ENCODE data around the gene ERC2.
"Not testable (repeated sequence)": the region's sequence is repeated elsewhere in the genome, so short reads cannot be mapped to it uniquely, and the experiment has no call there.

Gene ERC2

DNA sequence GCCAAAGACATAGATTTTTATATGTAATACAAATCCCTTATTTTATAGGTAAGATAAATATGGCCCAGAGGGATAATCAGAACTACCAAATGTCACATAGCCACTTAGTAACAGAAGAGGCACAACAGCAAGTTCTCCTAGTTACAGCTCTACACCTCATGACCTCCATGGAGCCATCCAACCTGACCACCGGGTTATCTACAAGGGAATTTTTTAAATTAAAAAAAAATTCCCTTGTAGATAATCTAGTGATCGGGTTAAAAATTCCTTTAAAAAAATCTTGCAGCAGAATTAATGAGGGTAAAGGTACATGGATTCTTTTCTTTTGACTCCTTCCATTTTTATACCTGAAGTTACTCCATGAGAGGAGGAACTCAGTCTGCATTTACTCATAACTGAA is 615.9 kb downstream of the ERC2 start:
- H3K27me3 Mint-ChIP-seq: no peaks in the 10 kb centered on the region
- no peaks in the 10 kb centered on the region for H3K36me3 Mint-ChIP-seq
- H3K27ac Mint-ChIP-seq: no peak overlapping the region
- H3K9me3 Mint-ChIP-seq: no peaks in the 10 kb centered on the region
- H3K4me3 Mint-ChIP-seq: no peak overlapping the region
- H3K4me1 Mint-ChIP-seq: no peaks in the 10 kb centered on the region

DNA sequence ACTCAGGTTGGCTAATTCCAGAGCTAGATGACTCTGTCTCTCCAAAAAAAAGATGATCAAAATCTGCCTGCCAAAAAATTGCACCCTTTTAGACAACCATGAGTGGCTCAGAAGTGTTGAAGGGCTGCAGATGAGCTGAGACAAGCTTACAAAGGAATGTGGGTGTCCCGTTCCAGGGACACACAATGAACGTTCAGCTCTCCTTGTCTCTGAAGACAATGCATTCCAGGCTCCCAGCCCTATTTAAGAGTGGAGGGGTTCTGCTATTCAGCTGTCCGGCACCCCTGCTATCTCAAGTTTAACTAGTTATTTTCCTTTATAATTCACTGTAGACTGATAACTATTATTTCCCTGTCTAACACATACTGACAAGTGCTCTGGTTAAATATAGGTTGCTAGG is 626.1 kb downstream of the ERC2 start:
- no peak overlapping the region for H3K27ac Mint-ChIP-seq
- H3K36me3 Mint-ChIP-seq: no peaks in the 10 kb centered on the region
- no peak overlapping the region for H3K4me3 Mint-ChIP-seq
- H3K9me3 Mint-ChIP-seq: peaks cover 27% of the 10 kb centered on the region
- no peaks in the 10 kb centered on the region for H3K4me1 Mint-ChIP-seq
- H3K27me3 Mint-ChIP-seq: no peaks in the 10 kb centered on the region

DNA sequence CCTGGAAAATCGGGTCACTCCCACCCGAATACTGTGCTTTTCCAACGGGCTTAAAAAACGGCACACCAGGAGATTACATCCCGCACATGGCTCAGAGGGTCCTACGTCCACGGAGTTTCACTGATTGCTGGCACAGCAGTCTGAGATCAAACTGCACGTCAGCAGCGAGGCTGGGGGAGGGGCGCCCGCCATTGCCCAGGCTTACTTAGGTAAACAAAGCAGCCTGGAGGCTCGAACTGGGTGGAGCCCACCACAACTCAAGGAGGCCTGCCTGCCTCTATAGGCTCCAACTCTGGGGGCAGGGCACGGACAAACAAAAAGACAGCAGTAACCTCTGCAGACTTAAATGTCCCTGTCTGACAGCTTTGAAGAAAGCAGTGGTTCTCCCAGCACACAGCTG is 636.4 kb downstream of the ERC2 start:
- H3K27ac Mint-ChIP-seq, H3K27me3 Mint-ChIP-seq: not testable (repeated sequence)

DNA sequence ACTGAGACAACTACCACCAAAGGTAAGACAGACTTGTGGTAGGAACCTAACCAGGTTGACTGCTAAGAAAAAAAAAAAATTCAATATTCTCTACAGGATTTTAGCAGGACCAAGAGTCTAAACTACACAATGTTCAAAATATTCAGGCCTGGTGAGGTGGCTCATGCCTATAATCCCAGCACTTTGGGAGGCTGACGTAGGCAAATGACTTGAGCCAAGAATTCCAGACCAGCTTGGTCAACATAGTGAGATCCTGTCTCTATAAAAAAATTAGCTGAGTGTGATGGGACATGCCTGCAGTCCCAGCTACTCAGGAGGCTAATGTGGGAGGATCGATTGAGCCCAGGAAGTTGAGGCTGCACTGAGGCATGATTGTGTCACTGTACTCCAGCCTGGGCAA is 639.6 kb downstream of the ERC2 start:
- H3K4me3 Mint-ChIP-seq: no peak overlapping the region
- no peaks in the 10 kb centered on the region for H3K9me3 Mint-ChIP-seq
- no peaks in the 10 kb centered on the region for H3K4me1 Mint-ChIP-seq
- H3K27me3 Mint-ChIP-seq: peaks cover 3% of the 10 kb centered on the region
- H3K36me3 Mint-ChIP-seq: no peaks in the 10 kb centered on the region
- no peak overlapping the region for H3K27ac Mint-ChIP-seq

More for the DNA sequence above, 636.4 kb downstream of the ERC2 start:
- H3K4me1 Mint-ChIP-seq, H3K36me3 Mint-ChIP-seq, H3K4me3 Mint-ChIP-seq, H3K9me3 Mint-ChIP-seq: not testable (repeated sequence)

DNA sequence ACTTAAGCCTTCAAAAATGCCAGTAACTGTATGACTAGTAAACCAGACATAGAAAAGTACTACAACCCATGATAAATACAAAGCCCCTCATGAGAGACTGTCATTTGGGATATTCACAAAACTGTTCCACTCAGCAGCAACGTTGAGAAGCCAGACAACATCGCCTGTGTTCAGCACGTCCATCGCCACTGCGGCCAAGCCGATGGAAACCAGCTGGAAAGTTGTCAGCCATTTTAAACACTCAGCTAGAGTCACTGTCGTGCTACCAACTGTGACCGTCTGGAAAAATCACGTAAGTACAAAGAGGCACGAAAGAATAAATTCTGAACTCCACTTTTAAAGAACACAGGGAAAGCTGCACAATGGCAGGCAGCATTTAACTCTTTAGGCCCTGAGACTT is 640.5 kb downstream of the ERC2 start:
- H3K36me3 Mint-ChIP-seq: no peaks in the 10 kb centered on the region
- no peaks in the 10 kb centered on the region for H3K4me1 Mint-ChIP-seq
- H3K27ac Mint-ChIP-seq: no peak overlapping the region
- peaks cover 3% of the 10 kb centered on the region for H3K27me3 Mint-ChIP-seq
- no peak overlapping the region for H3K4me3 Mint-ChIP-seq
- no peaks in the 10 kb centered on the region for H3K9me3 Mint-ChIP-seq

DNA sequence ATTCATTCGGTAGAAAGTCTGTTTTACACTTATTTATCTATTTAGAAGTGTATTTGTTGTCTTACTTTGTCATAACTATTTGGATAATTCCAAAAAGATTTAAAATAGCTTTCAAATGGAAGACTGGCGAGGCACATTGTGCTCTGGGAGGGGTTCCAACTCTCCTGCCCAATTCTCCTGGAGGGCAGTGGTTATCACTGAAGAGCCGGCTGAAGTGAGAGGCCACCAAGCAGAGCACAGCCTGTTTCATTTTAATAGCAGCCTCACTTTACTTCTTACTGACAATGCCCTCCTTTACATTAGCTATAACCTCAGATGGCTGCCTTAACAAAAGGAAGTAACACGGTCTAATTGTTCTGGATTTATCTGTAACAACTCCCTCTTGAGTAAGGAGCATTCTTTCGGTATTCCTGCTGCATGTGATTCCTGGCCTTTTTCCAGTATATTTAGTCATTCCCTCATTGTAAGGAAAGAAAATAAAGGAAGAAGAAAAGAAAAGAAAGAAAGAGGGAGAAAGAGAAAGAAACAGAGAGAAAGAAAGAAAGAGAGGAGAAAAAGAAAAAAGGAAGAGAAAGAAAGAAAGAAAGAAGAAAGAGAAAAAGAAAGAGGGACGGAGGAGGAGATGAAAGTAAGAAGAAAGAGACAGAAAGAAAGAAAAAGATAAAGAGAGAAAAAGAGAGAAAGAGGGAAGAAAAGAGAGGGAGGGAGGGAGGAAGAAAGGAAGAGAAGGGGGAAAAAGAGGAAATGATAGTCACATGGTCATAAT is 641.4 kb downstream of the ERC2 start:
- H3K4me1 Mint-ChIP-seq: no peaks in the 10 kb centered on the region
- H3K27me3 Mint-ChIP-seq: peaks cover 3% of the 10 kb centered on the region
- no peaks in the 10 kb centered on the region for H3K36me3 Mint-ChIP-seq
- H3K4me3 Mint-ChIP-seq: no peak overlapping the region
- no peaks in the 10 kb centered on the region for H3K9me3 Mint-ChIP-seq
- no peak overlapping the region for H3K27ac Mint-ChIP-seq

DNA sequence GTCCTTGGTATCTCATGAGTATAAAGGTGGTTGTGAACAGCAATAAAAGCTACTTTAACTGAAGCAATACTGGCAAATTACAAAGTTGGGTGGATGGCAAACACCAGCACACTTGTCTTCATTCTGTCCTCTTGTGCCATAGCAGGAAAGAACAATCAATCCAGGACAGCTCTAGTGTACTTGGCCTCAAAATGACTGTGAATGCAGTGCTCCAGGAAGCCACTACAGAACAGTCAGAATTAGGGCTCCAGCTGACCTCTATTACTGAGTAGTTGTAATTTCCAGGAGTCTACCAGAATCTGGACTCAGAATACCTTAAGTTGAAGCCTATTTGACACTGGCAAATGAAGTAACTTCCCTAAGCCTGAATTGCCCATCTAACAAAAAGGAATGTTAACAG is 642.2 kb downstream of the ERC2 start:
- H3K9me3 Mint-ChIP-seq: no peaks in the 10 kb centered on the region
- no peak overlapping the region for H3K27ac Mint-ChIP-seq
- peaks cover 3% of the 10 kb centered on the region for H3K27me3 Mint-ChIP-seq
- H3K36me3 Mint-ChIP-seq: no peaks in the 10 kb centered on the region
- H3K4me3 Mint-ChIP-seq: no peak overlapping the region
- no peaks in the 10 kb centered on the region for H3K4me1 Mint-ChIP-seq

DNA sequence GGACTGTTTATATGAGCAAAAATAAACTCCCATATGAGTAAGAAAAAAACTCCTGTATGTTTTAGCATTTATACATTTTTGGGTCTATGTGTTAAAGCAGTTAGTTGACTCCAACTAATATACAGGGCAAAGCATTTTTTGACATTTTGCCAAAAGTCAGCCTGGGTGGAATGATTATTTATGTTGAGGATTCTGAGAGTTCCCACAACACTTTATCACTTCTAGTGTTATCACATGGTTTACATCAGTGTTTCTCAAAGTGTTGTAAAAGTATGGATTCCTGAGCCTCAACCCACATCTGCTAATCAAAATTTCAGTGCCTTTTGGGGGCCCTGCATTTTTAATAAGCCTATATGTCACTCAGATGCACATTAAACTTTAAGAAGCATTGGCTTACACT is 643.9 kb downstream of the ERC2 start:
- Mint-ChIP-seq H3K36me3 (no peaks in the 10 kb centered on the region), H3K4me1 (no peaks in the 10 kb centered on the region)

DNA sequence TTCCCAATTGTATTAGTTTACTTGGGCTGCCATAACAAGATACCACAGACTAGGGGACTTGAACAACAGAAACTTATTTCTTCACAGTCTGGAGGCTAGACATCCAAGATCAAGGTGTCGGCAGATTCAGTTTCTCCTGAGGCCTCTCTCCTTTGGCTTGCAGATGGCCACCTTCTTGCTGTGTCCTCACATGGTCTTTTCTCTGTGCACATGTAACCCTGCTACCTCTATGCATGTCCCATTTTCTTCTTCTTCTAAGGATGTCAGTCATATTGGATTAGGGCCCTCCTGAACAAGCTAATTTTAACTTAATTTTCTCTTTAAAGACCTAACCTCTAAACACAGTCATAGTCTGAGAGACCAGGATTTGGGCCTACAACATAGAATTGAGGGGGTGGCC is 644.4 kb downstream of the ERC2 start:
- peaks cover 3% of the 10 kb centered on the region for H3K27me3 Mint-ChIP-seq
- H3K27ac Mint-ChIP-seq: no peak overlapping the region
- no peaks in the 10 kb centered on the region for H3K36me3 Mint-ChIP-seq
- no peaks in the 10 kb centered on the region for H3K4me1 Mint-ChIP-seq
- peaks cover 6% of the 10 kb centered on the region for H3K9me3 Mint-ChIP-seq
- no peak overlapping the region for H3K4me3 Mint-ChIP-seq

More for the DNA sequence above, 643.9 kb downstream of the ERC2 start:
- Mint-ChIP-seq H3K4me3 (no peak overlapping the region), H3K27me3 (peaks cover 3% of the 10 kb centered on the region), H3K9me3 (peaks cover 6% of the 10 kb centered on the region), H3K27ac (no peak overlapping the region)

DNA sequence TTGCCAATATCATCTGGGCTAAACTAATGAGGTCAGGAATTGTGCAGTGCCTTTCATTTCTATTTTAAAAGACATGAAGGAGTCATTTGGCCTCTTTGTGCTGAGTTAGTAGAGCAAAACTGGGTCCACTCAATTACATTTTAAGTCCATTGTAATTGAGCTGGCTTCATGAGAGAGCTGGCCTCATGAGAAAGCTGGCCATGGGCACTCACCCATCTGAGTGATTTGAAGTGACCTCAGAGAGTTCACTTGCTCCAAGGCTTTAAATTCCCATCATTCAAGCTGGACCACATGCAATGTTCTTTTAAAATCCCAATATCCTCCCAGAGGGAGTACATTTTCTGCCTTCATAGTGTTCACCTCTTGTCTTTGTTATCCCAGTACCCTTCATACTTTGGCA is 645.3 kb downstream of the ERC2 start:
- Mint-ChIP-seq H3K9me3 (peaks cover 6% of the 10 kb centered on the region), H3K27me3 (peaks cover 3% of the 10 kb centered on the region), H3K4me1 (no peaks in the 10 kb centered on the region), H3K27ac (no peak overlapping the region), H3K4me3 (no peak overlapping the region), H3K36me3 (no peaks in the 10 kb centered on the region)

DNA sequence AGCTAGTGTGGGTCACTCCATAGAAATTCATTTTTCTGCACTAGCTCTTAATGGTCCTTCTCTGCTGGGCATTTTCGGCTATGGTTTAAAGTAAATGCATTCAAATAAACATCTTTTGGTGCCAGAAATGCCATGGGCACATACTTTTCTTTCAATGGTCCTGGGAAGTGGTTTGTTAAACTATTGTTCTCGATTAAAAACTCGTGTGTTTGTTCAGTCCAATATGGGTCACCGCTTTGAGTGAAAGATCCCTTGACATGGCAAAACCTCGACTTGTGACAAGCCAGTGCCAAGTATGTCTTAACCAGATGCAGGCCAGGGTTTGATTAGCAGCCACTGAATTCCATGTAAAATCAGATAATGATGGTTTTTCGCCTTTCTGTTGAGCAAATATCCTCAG is 649.3 kb downstream of the ERC2 start:
- Mint-ChIP-seq H3K27me3 (no peaks in the 10 kb centered on the region), H3K4me1 (no peaks in the 10 kb centered on the region), H3K27ac (no peak overlapping the region), H3K36me3 (no peaks in the 10 kb centered on the region), H3K4me3 (no peak overlapping the region), H3K9me3 (peaks cover 6% of the 10 kb centered on the region)

DNA sequence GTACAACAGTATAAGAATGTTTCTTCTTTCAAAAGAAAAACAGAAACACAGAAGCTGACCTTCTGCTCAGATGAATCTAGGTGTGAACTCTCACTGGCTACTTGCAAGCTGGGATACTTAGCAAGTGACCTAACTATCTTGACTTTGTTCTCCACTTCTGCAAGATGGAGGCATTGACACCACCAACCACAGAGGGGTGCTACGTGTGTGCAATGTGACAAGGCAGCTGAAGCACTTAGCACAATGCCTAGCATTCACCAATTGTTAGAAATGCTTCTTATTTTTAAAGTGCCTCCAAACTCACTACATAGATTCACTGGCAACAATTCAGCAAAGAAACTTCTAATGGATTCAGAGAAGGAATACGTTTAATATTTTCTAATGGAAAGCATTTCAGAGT is 649.8 kb downstream of the ERC2 start:
- peaks cover 6% of the 10 kb centered on the region for H3K9me3 Mint-ChIP-seq
- no peaks in the 10 kb centered on the region for H3K4me1 Mint-ChIP-seq
- H3K36me3 Mint-ChIP-seq: no peaks in the 10 kb centered on the region
- H3K27me3 Mint-ChIP-seq: no peaks in the 10 kb centered on the region
- H3K4me3 Mint-ChIP-seq: no peak overlapping the region
- no peak overlapping the region for H3K27ac Mint-ChIP-seq

DNA sequence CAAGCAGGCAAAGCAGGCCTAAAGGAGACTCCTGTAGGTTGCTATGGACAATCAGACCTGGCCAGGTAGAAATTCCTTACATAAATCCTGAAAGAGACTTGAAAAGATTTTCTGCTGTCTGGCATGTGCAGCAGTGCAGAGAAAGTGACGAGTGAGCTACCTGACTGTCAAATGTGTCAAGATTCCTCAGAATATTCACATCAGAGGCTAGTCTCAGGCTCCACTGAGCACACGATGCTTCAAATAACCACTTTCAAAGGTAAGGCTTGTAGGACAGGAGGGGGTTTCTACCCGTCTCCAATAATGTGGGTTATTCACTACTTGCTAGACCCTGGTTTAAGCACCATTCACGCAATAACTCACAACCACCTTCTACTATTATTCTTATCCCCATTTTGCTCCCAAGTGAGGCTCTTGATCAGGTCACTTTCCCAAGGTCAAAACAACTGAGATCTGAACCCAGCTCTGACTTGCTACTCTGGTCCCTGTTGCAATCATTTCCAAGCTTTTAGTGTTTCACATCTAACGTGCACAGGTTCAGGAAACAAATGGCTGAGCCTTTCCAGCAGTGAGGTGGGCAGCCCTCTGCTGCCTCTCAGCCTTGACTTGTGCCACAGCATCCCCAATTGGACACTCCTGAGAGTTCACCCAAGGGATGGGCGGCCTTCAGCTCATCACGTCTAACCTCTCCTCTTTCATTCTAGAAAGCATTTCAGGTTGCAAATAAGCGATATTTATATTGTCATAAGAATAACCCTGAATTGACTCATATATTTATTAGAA is 651.3 kb downstream of the ERC2 start:
- Mint-ChIP-seq H3K9me3 (peaks cover 6% of the 10 kb centered on the region), H3K4me3 (no peak overlapping the region), H3K4me1 (no peaks in the 10 kb centered on the region), H3K27me3 (no peaks in the 10 kb centered on the region), H3K36me3 (no peaks in the 10 kb centered on the region), H3K27ac (no peak overlapping the region)

DNA sequence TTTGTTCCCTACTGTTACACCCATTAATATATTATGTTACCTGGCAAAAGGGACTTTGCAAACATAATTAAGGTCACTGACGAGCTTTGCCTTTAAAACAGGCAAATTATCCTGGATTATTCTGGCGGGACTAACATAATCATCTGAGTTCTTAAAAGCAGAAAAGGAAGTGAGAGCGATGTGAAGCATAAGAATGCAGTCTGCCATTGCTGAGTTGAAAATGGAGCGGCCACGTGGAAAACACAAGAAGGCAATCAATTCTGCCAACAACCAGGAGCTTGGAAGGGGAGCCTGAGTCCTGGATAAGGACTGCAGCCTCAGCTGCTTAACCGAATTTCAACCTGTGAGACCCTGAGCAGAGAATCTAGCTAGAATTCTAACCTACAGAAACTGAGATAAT is 653.0 kb downstream of the ERC2 start:
- Mint-ChIP-seq H3K4me3 (no peak overlapping the region), H3K4me1 (no peaks in the 10 kb centered on the region), H3K27me3 (no peaks in the 10 kb centered on the region), H3K27ac (no peak overlapping the region), H3K9me3 (no peaks in the 10 kb centered on the region), H3K36me3 (no peaks in the 10 kb centered on the region)

DNA sequence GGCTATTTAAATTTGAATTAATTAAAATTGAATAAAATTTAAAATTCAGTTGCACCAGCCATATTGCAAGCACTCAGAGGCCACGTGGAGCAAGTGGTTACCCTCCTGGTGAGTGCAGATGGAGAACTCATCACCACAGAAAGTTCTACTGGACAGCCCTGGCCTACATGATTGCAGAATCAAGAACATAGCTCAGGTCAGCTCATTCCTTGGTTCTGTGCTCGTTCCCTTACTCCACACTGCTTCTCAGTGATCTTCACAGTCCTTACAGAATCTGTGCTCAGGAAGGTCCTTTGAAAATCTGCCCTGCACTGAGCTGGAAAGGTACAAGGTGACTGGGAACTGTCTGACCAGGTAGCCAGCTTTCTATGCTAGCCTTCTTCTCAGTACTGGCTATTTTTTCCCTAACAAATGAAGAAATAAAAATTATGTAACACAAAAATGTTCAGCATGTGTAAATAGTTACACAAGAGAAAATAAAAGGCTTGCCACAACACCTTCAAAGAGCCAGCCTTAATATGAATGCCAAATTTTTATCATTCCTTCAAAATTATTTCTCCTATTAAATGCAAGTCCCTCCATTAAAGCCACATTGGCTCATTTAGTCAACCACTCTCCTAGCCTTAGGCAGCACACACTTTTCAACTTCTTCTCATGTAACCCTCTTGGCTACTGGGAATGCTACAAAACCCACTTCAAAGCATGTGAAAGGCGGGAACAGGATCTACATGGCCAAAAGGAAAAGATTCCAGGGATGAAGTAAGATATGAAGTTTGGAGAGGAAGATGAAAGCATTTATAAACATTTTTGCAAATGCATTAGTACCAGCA is 654.8 kb downstream of the ERC2 start:
- H3K9me3 Mint-ChIP-seq: no peaks in the 10 kb centered on the region
- no peaks in the 10 kb centered on the region for H3K36me3 Mint-ChIP-seq
- H3K27ac Mint-ChIP-seq: no peak overlapping the region
- H3K4me1 Mint-ChIP-seq: no peaks in the 10 kb centered on the region
- no peaks in the 10 kb centered on the region for H3K27me3 Mint-ChIP-seq
- H3K4me3 Mint-ChIP-seq: no peak overlapping the region

All from activated naive CD4-positive, alpha-beta T cell treated with anti-CD3 and anti-CD28 coated beads, Interleukin-2, amount 50 U/mL, for 24 hours (primary cell).